Activated naive CD8-positive, alpha-beta T cell treated with anti-CD3 and anti-CD28 coated beads for 36 hours (primary cell): ENCODE data around the gene CD96. TPM values are rescaled to one million over a fixed set of nuclear protein-coding genes. Genes with fewer than 3 reads are reported as not detected.
A peak's percentile ranks its signal among the peaks of the same experiment; 100 is the strongest.
"Not testable (repeated sequence)": the region's sequence is repeated elsewhere in the genome, so short reads cannot be mapped to it uniquely, and the experiment has no call there.

ENCODE experiments used
- DNase-seq: peaks from one replicate; pipeline ENCODE4 v3.0.0; 2021
- H3K27ac Mint-ChIP-seq: one replicate; pipeline ENCODE4 v1.8.0; 2022; ENCODE audit warnings: mild to moderate bottlenecking, moderate library complexity, mixed read lengths
- H3K27me3 Mint-ChIP-seq: one replicate; pipeline ENCODE4 v1.8.0; 2022; ENCODE audit warnings: mild to moderate bottlenecking, mixed read lengths
- H3K36me3 Mint-ChIP-seq: one replicate; pipeline ENCODE4 v1.8.0; 2021; ENCODE audit warnings: mild to moderate bottlenecking, mixed read lengths
- H3K4me1 Mint-ChIP-seq: one replicate; pipeline ENCODE4 v1.8.0; 2021; ENCODE audit warnings: mixed read lengths
- H3K4me3 Mint-ChIP-seq: one replicate; pipeline ENCODE4 v1.8.0; 2022; ENCODE audit warnings: mild to moderate bottlenecking, moderate library complexity, mixed read lengths
- H3K9me3 Mint-ChIP-seq: one replicate; pipeline ENCODE4 v1.8.0; 2022; ENCODE audit warnings: mixed read lengths
- total RNA-seq, 2 experiments: library from RNA; stranded (reverse); gene quantifications; one replicate each; pipeline ENCODE4 v1.2.3, GENCODE V29; 2021

Gene CD96
- total RNA-seq, 2 experiments from 2014 or later = 70.3 to 74.8 TPM

DNA sequence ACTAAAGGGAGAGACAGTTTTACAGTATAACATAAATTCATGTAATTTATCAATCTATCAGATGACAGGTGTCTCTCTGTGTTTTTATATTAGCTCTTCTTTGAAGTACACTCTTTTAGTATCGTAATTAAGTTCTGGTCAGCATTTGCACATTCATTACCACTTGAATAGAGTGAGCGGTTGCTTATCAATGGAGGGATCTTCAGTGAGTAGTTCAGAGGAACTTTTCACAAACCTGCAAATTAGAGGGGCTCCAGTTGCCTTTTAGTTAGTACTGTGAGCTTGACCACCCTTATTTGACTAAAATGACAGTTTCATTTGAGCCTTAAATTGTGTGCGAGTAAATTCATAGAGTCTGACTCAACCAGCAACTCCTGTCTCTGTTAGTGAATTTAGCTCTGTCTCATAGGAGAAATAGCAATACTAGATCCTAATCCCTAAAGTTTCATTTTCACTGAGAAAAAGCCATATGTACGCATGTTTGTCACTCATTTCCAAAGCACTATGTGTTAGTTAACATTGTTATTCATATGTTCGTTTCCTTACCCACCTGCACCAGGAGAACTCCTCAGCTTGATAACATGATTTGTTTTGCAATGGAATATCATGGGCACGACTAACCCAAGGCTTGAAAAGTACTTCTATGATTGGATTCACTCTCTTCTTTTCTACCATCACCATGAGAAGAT, 110.6 kb downstream of the CD96 start:
- Mint-ChIP-seq H3K27ac (peak overlapping the region; percentile 18), H3K36me3 (peaks cover 57% of the 10 kb centered on the region), H3K4me1 (peaks cover 7% of the 10 kb centered on the region), H3K4me3 (no peak overlapping the region), H3K27me3 (no peaks in the 10 kb centered on the region), H3K9me3 (no peaks in the 10 kb centered on the region)
- no peak for DNase-seq

DNA sequence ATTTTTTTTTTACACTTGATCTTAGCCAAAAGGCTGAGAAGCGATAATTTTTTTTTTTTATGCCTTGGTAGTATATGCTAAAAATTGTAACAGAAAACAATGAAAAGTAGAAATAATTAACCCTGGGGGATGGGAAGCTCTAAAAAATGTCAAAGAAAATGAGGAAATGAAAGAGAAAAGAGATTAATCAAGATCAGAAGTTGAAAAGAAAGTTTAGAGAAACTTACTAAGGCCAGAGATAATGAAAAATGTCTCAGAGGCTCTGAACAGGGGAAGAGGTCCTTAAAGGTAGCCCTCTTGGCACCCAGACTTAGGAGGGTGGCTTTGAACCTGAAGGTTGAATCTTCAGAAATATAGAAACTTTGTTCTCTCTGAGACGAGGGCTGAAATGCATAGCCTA, 111.8 kb downstream of the CD96 start:
- peaks cover 62% of the 10 kb centered on the region for H3K36me3 Mint-ChIP-seq
- peaks cover 5% of the 10 kb centered on the region for H3K9me3 Mint-ChIP-seq
- no peaks in the 10 kb centered on the region for H3K27me3 Mint-ChIP-seq
- H3K27ac Mint-ChIP-seq = peak overlapping the region; percentile 3
- H3K4me3 Mint-ChIP-seq = no peak overlapping the region
- peaks cover 7% of the 10 kb centered on the region for H3K4me1 Mint-ChIP-seq
- DNase-seq = no peak

DNA sequence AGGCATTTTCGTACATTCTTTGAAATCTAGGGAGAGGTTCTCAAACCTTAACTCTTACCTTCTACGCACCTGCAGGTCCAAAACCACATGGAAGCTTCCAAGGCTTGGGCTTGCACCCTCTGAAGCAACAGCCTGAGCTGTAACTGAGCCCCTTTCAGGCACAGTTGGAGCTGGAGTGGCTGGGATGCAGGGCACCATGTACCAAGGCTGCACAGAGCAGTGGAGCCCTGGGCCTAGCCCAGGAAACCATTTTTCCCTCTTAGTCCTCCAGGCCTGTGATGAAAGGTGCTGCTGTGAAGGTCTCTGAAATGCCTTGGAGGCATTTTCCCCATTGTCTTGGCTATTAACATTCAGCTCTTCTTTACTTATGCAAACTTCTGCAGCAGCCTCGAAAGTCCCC, 120.0 kb downstream of the CD96 start:
- no peak overlapping the region for H3K27ac Mint-ChIP-seq
- peaks cover 17% of the 10 kb centered on the region for H3K4me1 Mint-ChIP-seq
- no peaks in the 10 kb centered on the region for H3K27me3 Mint-ChIP-seq
- DNase-seq = no peak
- peaks cover 82% of the 10 kb centered on the region for H3K36me3 Mint-ChIP-seq
- H3K9me3 Mint-ChIP-seq = peaks cover 52% of the 10 kb centered on the region
- no peak overlapping the region for H3K4me3 Mint-ChIP-seq

DNA sequence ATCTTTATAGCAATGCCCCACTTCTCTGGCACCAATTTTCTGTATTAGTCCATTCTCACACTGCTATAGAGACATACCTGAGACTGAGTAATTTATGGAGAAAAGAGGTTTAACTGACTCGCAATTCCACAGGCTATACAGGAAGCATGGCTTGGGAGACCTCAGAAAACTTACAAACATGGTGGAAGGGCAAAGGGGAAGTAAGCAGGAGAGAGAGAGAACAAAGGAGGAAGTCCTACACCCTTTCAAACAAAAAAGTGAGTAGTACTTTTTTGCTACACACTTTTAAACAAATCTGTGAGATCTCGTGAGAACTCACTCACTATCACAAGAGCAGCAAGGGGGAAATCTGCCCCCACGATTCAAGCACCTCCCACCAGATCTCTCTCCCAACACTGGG, 120.9 kb downstream of the CD96 start:
- Mint-ChIP-seq H3K27ac (peak overlapping the region; percentile 59), H3K27me3 (no peaks in the 10 kb centered on the region), H3K4me3 (no peak overlapping the region), H3K9me3 (peaks cover 57% of the 10 kb centered on the region), H3K36me3 (peaks cover 83% of the 10 kb centered on the region), H3K4me1 (peaks cover 26% of the 10 kb centered on the region)
- no peak for DNase-seq

- peaks cover 54% of the 10 kb centered on the region for H3K4me1 Mint-ChIP-seq
- H3K9me3 Mint-ChIP-seq = peaks cover 37% of the 10 kb centered on the region
- H3K36me3 Mint-ChIP-seq = peaks cover 55% of the 10 kb centered on the region
- DNase-seq = no peak
- no peaks in the 10 kb centered on the region for H3K27me3 Mint-ChIP-seq
- H3K4me3 Mint-ChIP-seq = no peak overlapping the region
- peak overlapping the region; percentile 82 for H3K27ac Mint-ChIP-seq
Measured at GRCh38 chr3:111666041-111666735, 124.2 kb downstream of the CD96 start.

- peak overlapping the region; percentile 91 for H3K27ac Mint-ChIP-seq
- no peak for DNase-seq
- peaks cover 60% of the 10 kb centered on the region for H3K4me1 Mint-ChIP-seq
- peaks cover 45% of the 10 kb centered on the region for H3K36me3 Mint-ChIP-seq
- H3K4me3 Mint-ChIP-seq = peak overlapping the region; percentile 57
- H3K27me3 Mint-ChIP-seq = no peaks in the 10 kb centered on the region
- peaks cover 28% of the 10 kb centered on the region for H3K9me3 Mint-ChIP-seq
Measured at GRCh38 chr3:111667170-111667569, 125.2 kb downstream of the CD96 start.

DNA sequence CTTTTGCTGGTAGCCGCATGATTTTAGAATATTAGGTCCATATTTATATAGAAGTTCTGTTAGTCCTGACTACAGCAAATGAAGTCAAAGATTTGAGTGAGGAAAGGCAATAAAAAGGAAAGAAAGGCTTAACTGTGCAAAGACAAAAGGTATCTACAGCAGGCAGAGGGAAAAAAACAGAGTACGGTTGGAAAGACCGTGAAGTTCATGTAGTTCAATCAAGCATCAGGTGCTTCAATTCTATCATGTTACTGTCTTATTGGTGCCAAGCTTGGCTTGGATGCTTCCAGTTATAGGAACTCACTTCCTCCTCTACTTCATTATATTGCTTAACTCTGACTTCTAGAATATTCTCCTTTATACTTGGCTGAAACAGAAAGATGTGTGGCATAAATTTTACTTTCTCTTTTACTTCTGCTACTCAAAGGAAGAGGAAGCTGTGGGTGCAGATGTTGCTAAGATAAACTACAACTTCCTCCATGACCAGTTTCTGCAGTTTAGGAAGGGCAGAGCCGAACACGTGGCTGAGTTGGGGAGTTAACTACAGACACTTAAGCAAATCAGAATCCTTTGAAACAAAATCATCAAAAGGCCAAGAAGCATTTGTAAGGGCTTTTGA, 125.7 kb downstream of the CD96 start:
- peak; percentile 65 for DNase-seq
- peak overlapping the region; percentile 57 for H3K4me3 Mint-ChIP-seq
- peaks cover 62% of the 10 kb centered on the region for H3K4me1 Mint-ChIP-seq
- H3K27ac Mint-ChIP-seq = peak overlapping the region; percentile 91
- H3K36me3 Mint-ChIP-seq = peaks cover 39% of the 10 kb centered on the region
- H3K27me3 Mint-ChIP-seq = no peaks in the 10 kb centered on the region
- peaks cover 23% of the 10 kb centered on the region for H3K9me3 Mint-ChIP-seq

DNA sequence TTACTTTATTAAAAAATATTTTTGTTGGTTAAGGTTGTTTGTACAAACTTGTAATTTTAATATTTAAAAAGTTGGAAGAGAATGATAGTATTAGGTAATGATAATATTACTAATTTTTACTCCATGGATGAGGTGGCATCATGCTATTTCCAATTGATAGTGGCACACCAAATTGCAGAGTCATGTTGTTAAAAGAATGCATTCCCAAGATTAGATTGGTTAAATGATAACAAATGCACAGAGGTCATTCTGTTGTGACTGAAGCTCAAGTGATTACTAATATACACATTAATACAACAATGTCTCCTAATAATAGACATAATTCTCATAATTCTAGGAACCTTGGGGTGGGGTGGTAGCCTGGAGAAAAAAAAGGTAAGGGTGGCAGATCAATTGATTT, 126.3 kb downstream of the CD96 start:
- peak overlapping the region; percentile 82 for H3K27ac Mint-ChIP-seq
- H3K27me3 Mint-ChIP-seq = no peaks in the 10 kb centered on the region
- peaks cover 68% of the 10 kb centered on the region for H3K4me1 Mint-ChIP-seq
- no peak for DNase-seq
- no peak overlapping the region for H3K4me3 Mint-ChIP-seq
- peaks cover 33% of the 10 kb centered on the region for H3K36me3 Mint-ChIP-seq
- peaks cover 20% of the 10 kb centered on the region for H3K9me3 Mint-ChIP-seq

- H3K9me3 Mint-ChIP-seq = peaks cover 18% of the 10 kb centered on the region
- H3K4me3 Mint-ChIP-seq = no peak overlapping the region
- peaks cover 75% of the 10 kb centered on the region for H3K4me1 Mint-ChIP-seq
- DNase-seq = no peak
- H3K27me3 Mint-ChIP-seq = no peaks in the 10 kb centered on the region
- peak overlapping the region; percentile 82 for H3K27ac Mint-ChIP-seq
- peaks cover 27% of the 10 kb centered on the region for H3K36me3 Mint-ChIP-seq
Measured at GRCh38 chr3:111668888-111669488, 127.0 kb downstream of the CD96 start.

- Mint-ChIP-seq H3K4me3 (no peak overlapping the region), H3K27me3 (peaks cover 4% of the 10 kb centered on the region), H3K36me3 (peaks cover 22% of the 10 kb centered on the region), H3K4me1 (peaks cover 78% of the 10 kb centered on the region), H3K9me3 (peaks cover 14% of the 10 kb centered on the region), H3K27ac (peak overlapping the region; percentile 63)
- no peak for DNase-seq
Measured at GRCh38 chr3:111669926-111670630, 128.1 kb downstream of the CD96 start.

- Mint-ChIP-seq H3K27ac (peak overlapping the region; percentile 99), H3K4me3 (peak overlapping the region; percentile 16), H3K4me1 (peaks cover 73% of the 10 kb centered on the region), H3K36me3 (peaks cover 21% of the 10 kb centered on the region)
- H3K27me3 Mint-ChIP-seq, H3K9me3 Mint-ChIP-seq, DNase-seq: not testable (repeated sequence)
Measured at GRCh38 chr3:111672461-111672860, 130.5 kb downstream of the CD96 start.

GRCh38 chr3:111675846-111676210, 133.8 kb downstream of the CD96 start:
- Mint-ChIP-seq H3K4me3 (peak overlapping the region; percentile 99), H3K27me3 (peaks cover 4% of the 10 kb centered on the region), H3K4me1 (peaks cover 69% of the 10 kb centered on the region), H3K36me3 (peaks cover 27% of the 10 kb centered on the region), H3K27ac (peak overlapping the region; percentile 99), H3K9me3 (no peaks in the 10 kb centered on the region)
- no peak for DNase-seq

DNA sequence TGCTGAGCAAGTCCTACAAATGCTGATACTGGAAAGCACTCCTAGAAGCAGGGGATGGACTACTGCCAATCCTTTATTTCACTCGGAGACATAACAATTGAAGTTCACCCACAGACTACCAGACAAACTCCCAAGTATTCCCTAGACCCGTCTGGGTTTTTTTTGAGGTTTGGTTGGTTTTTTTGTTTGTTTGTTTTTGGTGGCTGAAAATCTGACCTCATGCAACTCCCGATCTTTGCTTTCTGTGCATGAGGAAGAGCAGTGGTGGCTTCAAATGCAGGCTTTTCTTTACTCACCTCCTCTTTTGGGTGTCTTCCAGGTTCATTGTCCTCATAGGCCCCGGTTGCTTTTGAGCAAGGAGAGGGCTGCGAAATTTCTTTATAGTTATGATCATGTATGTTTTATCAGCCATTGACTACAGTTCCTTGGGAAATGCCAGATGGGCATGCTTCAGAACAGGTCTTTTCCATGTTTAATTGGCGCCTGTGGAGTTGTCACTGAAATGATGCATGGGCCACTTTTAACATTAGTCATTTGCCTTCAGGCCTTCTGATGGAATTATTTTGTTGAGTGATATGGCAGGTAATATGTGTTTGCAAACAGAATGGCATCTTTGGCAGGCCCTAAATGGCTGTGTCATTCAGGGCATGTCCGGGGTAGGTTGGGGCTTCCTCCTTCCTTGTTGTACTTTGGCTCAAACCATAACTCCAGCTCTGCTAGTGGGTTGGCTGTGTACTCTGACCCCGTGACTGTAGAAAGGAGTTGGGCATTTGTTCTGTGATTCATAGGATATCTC, 134.4 kb downstream of the CD96 start:
- no peaks in the 10 kb centered on the region for H3K9me3 Mint-ChIP-seq
- peak overlapping the region; percentile 99 for H3K4me3 Mint-ChIP-seq
- peak overlapping the region; percentile 99 for H3K27ac Mint-ChIP-seq
- peaks cover 68% of the 10 kb centered on the region for H3K4me1 Mint-ChIP-seq
- no peak for DNase-seq
- H3K27me3 Mint-ChIP-seq = peaks cover 4% of the 10 kb centered on the region
- H3K36me3 Mint-ChIP-seq = peaks cover 27% of the 10 kb centered on the region

- no peak for DNase-seq
- peaks cover 27% of the 10 kb centered on the region for H3K36me3 Mint-ChIP-seq
- peak overlapping the region; percentile 99 for H3K4me3 Mint-ChIP-seq
- peaks cover 4% of the 10 kb centered on the region for H3K27me3 Mint-ChIP-seq
- H3K4me1 Mint-ChIP-seq = peaks cover 71% of the 10 kb centered on the region
- no peaks in the 10 kb centered on the region for H3K9me3 Mint-ChIP-seq
- peak overlapping the region; percentile 99 for H3K27ac Mint-ChIP-seq
Measured at GRCh38 chr3:111677007-111677392, 135.0 kb downstream of the CD96 start.
